ENCODE results near the gene KRTAP10-1. TPM values are rescaled to one million over a fixed set of nuclear protein-coding genes. Genes with fewer than 3 reads are reported as not detected.
A peak's percentile ranks its signal among the peaks of the same experiment; 100 is the strongest.
"Not testable (repeated sequence)": the region's sequence is repeated elsewhere in the genome, so short reads cannot be mapped to it uniquely, and the experiment has no call there.

KRTAP10-1 gene
- total RNA-seq, 1 donor from 2014 or later: not detected

- H3K4me1 Mint-ChIP-seq (ENCODE audit: unreplicated experiment): peaks cover 3% of the 10 kb centered on the region
- H3K36me3 Mint-ChIP-seq (ENCODE audit: unreplicated experiment): peaks cover 5% of the 10 kb centered on the region
- DNase-seq (ENCODE audit: extremely low spot score, unreplicated experiment): no peak
- no peak for TF ChIP-seq CTCF (IDR thresholded peaks at IDR 0.05)
- no peak overlapping the region for H3K27ac Mint-ChIP-seq (ENCODE audit: unreplicated experiment)
- peaks cover 10% of the 10 kb centered on the region for H3K9me3 Mint-ChIP-seq (ENCODE audit: unreplicated experiment)
- H3K4me3 Mint-ChIP-seq (ENCODE audit: unreplicated experiment): no peak overlapping the region
- H3K27me3 Mint-ChIP-seq (ENCODE audit: unreplicated experiment): peaks cover 47% of the 10 kb centered on the region
Measured at GRCh38 chr21:44550807-44551206, 10.8 kb upstream of the KRTAP10-1 start.

DNA sequence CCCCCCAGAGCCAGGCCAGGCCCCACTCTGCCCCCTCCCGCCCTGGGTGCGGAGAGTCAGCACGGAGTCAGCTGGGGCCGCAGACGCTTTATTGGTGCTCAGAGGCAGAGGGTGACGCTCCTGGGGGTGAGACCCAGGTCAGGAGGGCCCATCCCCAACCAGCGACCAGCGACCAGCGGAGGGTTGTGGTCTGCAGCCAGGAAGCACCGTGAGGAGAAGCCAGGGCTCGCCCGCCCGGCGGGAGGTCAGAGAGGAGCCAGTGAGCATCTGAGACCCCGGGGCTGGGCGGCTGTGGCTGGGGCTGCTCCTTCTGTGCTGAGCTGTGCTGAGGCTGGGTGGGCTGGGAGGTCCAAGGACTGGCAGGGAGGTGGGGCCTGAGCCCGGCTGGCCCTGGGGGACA is 10.3 kb upstream of the KRTAP10-1 start:
- H3K36me3 Mint-ChIP-seq (ENCODE audit: unreplicated experiment); H3K4me1 Mint-ChIP-seq (ENCODE audit: unreplicated experiment); H3K27ac Mint-ChIP-seq (ENCODE audit: unreplicated experiment); H3K4me3 Mint-ChIP-seq (ENCODE audit: unreplicated experiment): not testable (repeated sequence)
- peaks cover 45% of the 10 kb centered on the region for H3K27me3 Mint-ChIP-seq (ENCODE audit: unreplicated experiment)
- peak; percentile 84 for DNase-seq (ENCODE audit: extremely low spot score, unreplicated experiment)
- H3K9me3 Mint-ChIP-seq (ENCODE audit: unreplicated experiment): peaks cover 16% of the 10 kb centered on the region

DNA sequence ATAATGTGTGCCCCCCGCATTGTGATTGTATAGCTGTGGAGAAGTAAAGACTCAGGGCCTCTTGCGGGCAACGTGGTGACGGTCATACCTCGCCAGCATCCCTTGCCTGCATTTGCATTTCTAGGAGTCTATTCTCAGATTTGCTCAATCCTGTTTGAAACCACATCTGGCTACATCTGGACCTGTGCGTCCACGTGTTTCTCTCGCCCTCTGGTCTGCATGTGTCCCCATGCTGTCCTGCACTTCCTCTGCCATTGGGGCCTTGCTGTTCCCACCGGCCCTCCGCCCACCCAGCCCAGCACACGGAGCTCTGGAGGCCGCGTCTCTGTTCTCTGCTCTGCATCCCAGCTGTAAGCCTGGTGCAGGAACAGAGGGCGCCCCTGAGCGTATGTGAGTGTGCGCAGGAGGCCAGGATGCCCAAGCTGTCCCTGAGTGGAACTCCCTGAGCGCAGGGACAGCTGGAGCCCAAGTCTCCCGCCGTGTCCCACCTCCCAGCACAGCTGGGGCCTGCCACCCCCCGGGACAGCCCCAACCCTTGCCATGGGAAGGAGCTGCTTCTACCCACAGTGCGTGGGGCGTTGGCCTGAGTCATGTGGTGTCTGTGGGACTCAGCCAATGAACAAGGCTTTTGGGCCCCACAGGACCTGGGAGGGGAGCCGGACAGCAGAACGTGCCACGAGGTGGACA is 9.7 kb upstream of the KRTAP10-1 start:
- peaks cover 3% of the 10 kb centered on the region for H3K4me1 Mint-ChIP-seq (ENCODE audit: unreplicated experiment)
- peaks cover 41% of the 10 kb centered on the region for H3K27me3 Mint-ChIP-seq (ENCODE audit: unreplicated experiment)
- no peak for DNase-seq (ENCODE audit: extremely low spot score, unreplicated experiment)
- peaks cover 16% of the 10 kb centered on the region for H3K9me3 Mint-ChIP-seq (ENCODE audit: unreplicated experiment)
- no peak for TF ChIP-seq CTCF (IDR thresholded peaks at IDR 0.05)
- H3K4me3 Mint-ChIP-seq (ENCODE audit: unreplicated experiment): no peak overlapping the region
- no peak overlapping the region for H3K27ac Mint-ChIP-seq (ENCODE audit: unreplicated experiment)
- peaks cover 5% of the 10 kb centered on the region for H3K36me3 Mint-ChIP-seq (ENCODE audit: unreplicated experiment)

- no peak for TF ChIP-seq CTCF (IDR thresholded peaks at IDR 0.05)
- no peak overlapping the region for H3K4me3 Mint-ChIP-seq (ENCODE audit: unreplicated experiment)
- DNase-seq (ENCODE audit: extremely low spot score, unreplicated experiment): no peak
- peaks cover 3% of the 10 kb centered on the region for H3K4me1 Mint-ChIP-seq (ENCODE audit: unreplicated experiment)
- H3K9me3 Mint-ChIP-seq (ENCODE audit: unreplicated experiment): peaks cover 16% of the 10 kb centered on the region
- no peak overlapping the region for H3K27ac Mint-ChIP-seq (ENCODE audit: unreplicated experiment)
- peaks cover 5% of the 10 kb centered on the region for H3K36me3 Mint-ChIP-seq (ENCODE audit: unreplicated experiment)
- peaks cover 34% of the 10 kb centered on the region for H3K27me3 Mint-ChIP-seq (ENCODE audit: unreplicated experiment)
Measured at GRCh38 chr21:44548922-44549321, 8.9 kb upstream of the KRTAP10-1 start.

DNA sequence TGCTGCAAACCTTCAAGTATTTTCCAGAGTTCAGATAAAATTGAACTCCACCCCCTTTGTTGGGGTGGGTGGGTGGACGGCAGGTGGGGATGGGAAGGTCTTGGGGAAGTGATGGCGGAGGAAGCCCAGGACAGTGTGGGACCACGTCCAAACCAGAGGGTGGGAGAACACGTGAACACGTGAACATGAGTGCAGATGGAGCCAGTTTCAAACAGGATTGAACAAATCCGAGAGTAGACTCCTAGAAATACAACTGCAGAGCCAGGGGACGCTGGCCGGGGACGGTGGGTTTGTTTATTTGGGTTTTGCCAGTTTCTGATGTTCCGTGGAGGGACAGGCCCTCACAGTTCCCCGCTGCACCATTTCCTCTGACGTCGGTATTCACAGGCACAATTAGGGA is 8.4 kb upstream of the KRTAP10-1 start:
- Mint-ChIP-seq H3K27me3 (ENCODE audit: unreplicated experiment) (peaks cover 29% of the 10 kb centered on the region), H3K27ac (ENCODE audit: unreplicated experiment) (no peak overlapping the region)

More for the DNA sequence above, 8.4 kb upstream of the KRTAP10-1 start:
- Mint-ChIP-seq H3K9me3 (ENCODE audit: unreplicated experiment) (peaks cover 16% of the 10 kb centered on the region), H3K4me1 (ENCODE audit: unreplicated experiment) (peaks cover 3% of the 10 kb centered on the region), H3K36me3 (ENCODE audit: unreplicated experiment) (peaks cover 5% of the 10 kb centered on the region), H3K4me3 (ENCODE audit: unreplicated experiment) (no peak overlapping the region)
- TF ChIP-seq CTCF (IDR thresholded peaks at IDR 0.05): no peak
- no peak for DNase-seq (ENCODE audit: extremely low spot score, unreplicated experiment)
